GM23338 (cell line): ENCODE data around the gene NKAIN2. TPM values are rescaled to one million over a fixed set of nuclear protein-coding genes. Genes with fewer than 3 reads are reported as not detected.
A peak's percentile ranks its signal among the peaks of the same experiment; 100 is the strongest.

Experiments
- ATAC-seq: fragments of 200-7000 bp; cut with Tn5 transposase; 3 replicates; pipeline ENCODE4 v1.9.1; 2020
- DNase-seq: peaks from one replicate; pipeline ENCODE4 v3.0.0-alpha.2; 2015; ENCODE audit warnings: low spot score
- H2AFZ ChIP-seq: fragments of 200-600 bp; sonication (generic); 2 replicates; pipeline ENCODE4 v1.8.0; 2016; ENCODE audit warnings: antibody characterized with exemption, mild to moderate bottlenecking, moderate library complexity
- H3F3A ChIP-seq: fragments of 200-600 bp; sonication (generic); replicated peaks from 2 replicates; pipeline ENCODE4 v1.8.0; 2017; ENCODE audit warnings: antibody characterized with exemption, mixed run types, low read depth
- H3K27ac ChIP-seq: fragments of 200-600 bp; sonication (generic); 2 replicates; pipeline ENCODE4 v1.6.1; 2016; ENCODE audit warnings: low read depth
- H3K27me3 ChIP-seq: fragments of 200-600 bp; sonication (generic); 2 replicates; pipeline ENCODE4 v1.8.0; 2016; ENCODE audit warnings: mild to moderate bottlenecking, mixed run types, moderate library complexity; ENCODE audit not compliant: insufficient read depth
- H3K36me3 ChIP-seq: fragments of 200-600 bp; sonication (generic); 2 replicates; pipeline ENCODE4 v1.8.0; 2016; ENCODE audit warnings: mild to moderate bottlenecking; ENCODE audit not compliant: insufficient read depth
- H3K4me1 ChIP-seq: fragments of 200-600 bp; sonication (generic); 2 replicates; pipeline ENCODE4 v1.8.0; 2016; ENCODE audit warnings: mild to moderate bottlenecking, moderate library complexity; ENCODE audit not compliant: insufficient read depth
- H3K4me2 ChIP-seq: fragments of 200-600 bp; sonication (generic); 2 replicates; pipeline ENCODE4 v1.7.1; 2017; ENCODE audit warnings: mixed run types
- H3K4me3 ChIP-seq: fragments of 200-600 bp; sonication (generic); 2 replicates; pipeline ENCODE4 v1.6.1; 2016; ENCODE audit warnings: mixed run types
- H3K79me2 ChIP-seq: fragments of 200-600 bp; sonication (generic); replicated peaks from 2 replicates; pipeline ENCODE4 v1.8.0; 2017; ENCODE audit warnings: mild to moderate bottlenecking; ENCODE audit not compliant: insufficient read depth
- H3K9me2 ChIP-seq: fragments of 200-600 bp; sonication (generic); 2 replicates; pipeline ENCODE4 v1.8.0; 2017; ENCODE audit not compliant: insufficient read depth
- H4K20me1 ChIP-seq: fragments of 200-600 bp; sonication (generic); replicated peaks from 2 replicates; pipeline ENCODE4 v1.8.0; 2017; ENCODE audit warnings: mild to moderate bottlenecking; ENCODE audit not compliant: insufficient read depth
- H3K27ac Mint-ChIP-seq: 2 replicates; pipeline ENCODE4 v1.8.0; 2020; ENCODE audit warnings: inconsistent platforms, mild to moderate bottlenecking, moderate library complexity, mixed read lengths
- H3K27me3 Mint-ChIP-seq: 3 replicates; pipeline ENCODE4 v1.8.0; 2022; ENCODE audit warnings: low read depth, mild to moderate bottlenecking, moderate library complexity, mixed read lengths, inconsistent platforms; ENCODE audit not compliant: insufficient read depth, poor library complexity
- H3K36me3 Mint-ChIP-seq: 3 replicates; pipeline ENCODE4 v1.8.0; 2021; ENCODE audit warnings: low read depth, mild to moderate bottlenecking, inconsistent platforms, moderate library complexity, mixed read lengths
- H3K4me1 Mint-ChIP-seq: 3 replicates; pipeline ENCODE4 v1.8.0; 2020; ENCODE audit warnings: mild to moderate bottlenecking, inconsistent platforms, mixed read lengths
- H3K4me3 Mint-ChIP-seq: 3 replicates; pipeline ENCODE4 v1.8.0; 2021; ENCODE audit warnings: moderate library complexity, mild to moderate bottlenecking, inconsistent platforms, mixed read lengths
- H3K9me3 Mint-ChIP-seq: 3 replicates; pipeline ENCODE4 v1.8.0; 2020; ENCODE audit warnings: moderate library complexity, mild to moderate bottlenecking, inconsistent platforms, mixed read lengths
- CREB1 ChIP-seq: fragments of 250-450 bp; sonication (Bioruptor Pico); IDR thresholded peaks from 2 replicates; pipeline ENCODE4 v1.5.0; 2020; ENCODE audit warnings: low read depth, mild to moderate bottlenecking, moderate library complexity
- CTCF ChIP-seq, 2 experiments: fragments of 200-600 bp in 1 of 2; sonication (generic) in 1 of 2; conservative IDR thresholded peaks; 2 replicates each; pipeline versions ENCODE4 v1.5.1 to v1.6.1; 2016 to 2017; ENCODE audit warnings: antibody characterized with exemption in 2 of 2, low read depth in 2 of 2, mild to moderate bottlenecking in 2 of 2, moderate library complexity in 1 of 2
- ETS1 ChIP-seq: IDR thresholded peaks from 2 replicates; pipeline ENCODE4 v1.6.1; 2016; ENCODE audit warnings: antibody characterized with exemption
- EZH2 ChIP-seq: fragments of 200-600 bp; sonication (generic); IDR thresholded peaks from one replicate; pipeline ENCODE4 v1.8.0; 2017; ENCODE audit warnings: antibody characterized with exemption, mild to moderate bottlenecking, low read depth; ENCODE audit not compliant: unreplicated experiment
- EZH2phosphoT487 ChIP-seq: fragments of 200-600 bp; sonication (generic); IDR thresholded peaks from one replicate; pipeline ENCODE4 v1.8.1; 2018; ENCODE audit warnings: antibody characterized with exemption; ENCODE audit not compliant: unreplicated experiment
- JUNB ChIP-seq: IDR thresholded peaks from one replicate; pipeline ENCODE4 v1.6.1; 2016; ENCODE audit warnings: antibody characterized with exemption; ENCODE audit not compliant: unreplicated experiment
- NANOG ChIP-seq: IDR thresholded peaks from 2 replicates; pipeline ENCODE4 v1.6.1; 2016; ENCODE audit warnings: antibody characterized with exemption, borderline replicate concordance
- POLR2AphosphoS5 ChIP-seq: IDR thresholded peaks from 2 replicates; pipeline ENCODE4 v1.6.1; 2016; ENCODE audit warnings: antibody characterized with exemption, low read depth
- REST ChIP-seq: IDR thresholded peaks from one replicate; pipeline ENCODE4 v1.6.1; 2018; ENCODE audit warnings: antibody characterized with exemption; ENCODE audit not compliant: unreplicated experiment
- STAT1 ChIP-seq: IDR thresholded peaks from one replicate; pipeline ENCODE4 v1.6.1; 2016; ENCODE audit warnings: antibody characterized with exemption; ENCODE audit not compliant: unreplicated experiment
- ZNF114 ChIP-seq: fragments of 250-450 bp; sonication (Bioruptor Pico); IDR thresholded peaks from 2 replicates; pipeline ENCODE4 v1.5.0; 2020; ENCODE audit warnings: mild to moderate bottlenecking, moderate library complexity
- ZNF331 ChIP-seq: fragments of 250-450 bp; sonication (Bioruptor Pico); IDR thresholded peaks from 2 replicates; pipeline ENCODE4 v1.5.0; 2020; ENCODE audit warnings: low read depth, mild to moderate bottlenecking, moderate library complexity
- ZNF462 ChIP-seq: fragments of 250-450 bp; sonication (Bioruptor Pico); IDR thresholded peaks from 2 replicates; pipeline ENCODE4 v1.5.0; 2020; ENCODE audit warnings: mild to moderate bottlenecking, moderate library complexity
- polyA plus RNA-seq: library from polyadenylated mRNA; unstranded; fragments of >200 nt; fragmentation: Nextera tagmentation; extraction: Ambion mirVana; gene quantifications from 2 replicates; pipeline ENCODE4 v1.2.1, GENCODE V29; 2016
- total RNA-seq: library from RNA; depleted of rRNA; stranded (reverse); fragments of >200 nt; shearing (Covaris generic); gene quantifications from 2 replicates; pipeline ENCODE4 v1.2.3, GENCODE V29; 2014

NKAIN2 gene
- total and polyA plus RNA-seq, 2 experiments from 2014 or later = 0.39 to 1.1 TPM

GRCh38 chr6:124074606-124075005 lies 270.9 kb downstream of the NKAIN2 start:
- no peak overlapping the region; the same call in 1 of the 2 replicates for H3K27ac Mint-ChIP-seq
- H3K9me2 ChIP-seq = no peaks in the 10 kb centered on the region
- H3K27me3 ChIP-seq = no peaks in the 10 kb centered on the region
- no peaks in the 10 kb centered on the region for H3F3A ChIP-seq
- H2AFZ ChIP-seq = peak overlapping the region; percentile 73; the same call in 1 of the 2 replicates
- ATAC-seq = no peak
- H3K4me3 ChIP-seq = no peak overlapping the region
- no peak for DNase-seq
- no peaks in the 10 kb centered on the region for H3K36me3 ChIP-seq
- H3K9me3 Mint-ChIP-seq = no peaks in the 10 kb centered on the region
- TF ChIP-seq EZH2 (no peak), ZNF114 (CRISPR knock-in tag) (no peak), ETS1 (no peak), ZNF331 (no peak), EZH2phosphoT487 (no peak), JUNB (no peak), CTCF (conservative IDR thresholded peaks at IDR 0.05; ENCODE audit: low read depth in 2 of 2) (no peak), NANOG (no peak), CREB1 (CRISPR knock-in tag) (no peak), POLR2AphosphoS5 (no peak), ZNF462 (CRISPR knock-in tag) (no peak), STAT1 (no peak), REST (no peak)
- no peaks in the 10 kb centered on the region for H4K20me1 ChIP-seq
- H3K36me3 Mint-ChIP-seq = no peaks in the 10 kb centered on the region
- no peak overlapping the region for H3K27ac ChIP-seq
- H3K4me3 Mint-ChIP-seq = no peak overlapping the region
- H3K27me3 Mint-ChIP-seq = no peaks in the 10 kb centered on the region
- no peak overlapping the region for H3K4me2 ChIP-seq
- peaks cover 17% of the 10 kb centered on the region for H3K4me1 Mint-ChIP-seq
- H3K4me1 ChIP-seq = peaks cover 12% of the 10 kb centered on the region; the same call in 1 of the 2 replicates
- no peaks in the 10 kb centered on the region for H3K79me2 ChIP-seq
